ENCODE results near the gene MAOA. TPM values are rescaled to one million over a fixed set of nuclear protein-coding genes. Genes with fewer than 3 reads are reported as not detected.

MAOA gene
- total RNA-seq, 4 donors from 2014 or later, result 299 to 636 (median 361) TPM

DNA sequence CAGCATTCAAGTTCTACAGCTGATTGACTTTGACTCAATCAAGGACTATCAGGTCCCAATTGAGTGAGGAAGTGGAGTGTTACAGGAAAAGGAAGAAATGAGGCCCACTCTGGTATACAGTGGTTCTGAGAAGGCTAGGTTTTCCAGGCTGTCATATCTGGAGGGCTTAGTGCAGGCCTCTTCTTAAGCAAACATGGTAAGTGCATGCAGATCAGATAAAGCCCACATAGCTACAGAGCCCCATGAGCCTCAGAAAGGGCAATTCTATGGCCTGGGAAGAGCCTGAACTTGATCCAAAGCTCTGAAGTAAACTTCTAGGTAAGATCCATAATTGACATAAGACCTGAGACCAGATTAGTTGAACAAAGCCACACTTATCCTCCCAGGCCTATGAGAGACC, 29.0 kb upstream of the MAOA start:
- Histone ChIP-seq H3K4me1 (no peaks in the 10 kb centered on the region), H3K27ac (replicated peaks in 1 of 4) (no peak overlapping the region), H3K36me3 (no peaks in the 10 kb centered on the region), H3K27me3 (no peaks in the 10 kb centered on the region), H3K9me3 (no peaks in the 10 kb centered on the region), H3K4me3 (no peak overlapping the region)
- no peak for DNase-seq (ENCODE audit: extremely low spot score)
- intact Hi-C loops (cut with DNase I), result no loop called here
- TF ChIP-seq, protein P1, sequence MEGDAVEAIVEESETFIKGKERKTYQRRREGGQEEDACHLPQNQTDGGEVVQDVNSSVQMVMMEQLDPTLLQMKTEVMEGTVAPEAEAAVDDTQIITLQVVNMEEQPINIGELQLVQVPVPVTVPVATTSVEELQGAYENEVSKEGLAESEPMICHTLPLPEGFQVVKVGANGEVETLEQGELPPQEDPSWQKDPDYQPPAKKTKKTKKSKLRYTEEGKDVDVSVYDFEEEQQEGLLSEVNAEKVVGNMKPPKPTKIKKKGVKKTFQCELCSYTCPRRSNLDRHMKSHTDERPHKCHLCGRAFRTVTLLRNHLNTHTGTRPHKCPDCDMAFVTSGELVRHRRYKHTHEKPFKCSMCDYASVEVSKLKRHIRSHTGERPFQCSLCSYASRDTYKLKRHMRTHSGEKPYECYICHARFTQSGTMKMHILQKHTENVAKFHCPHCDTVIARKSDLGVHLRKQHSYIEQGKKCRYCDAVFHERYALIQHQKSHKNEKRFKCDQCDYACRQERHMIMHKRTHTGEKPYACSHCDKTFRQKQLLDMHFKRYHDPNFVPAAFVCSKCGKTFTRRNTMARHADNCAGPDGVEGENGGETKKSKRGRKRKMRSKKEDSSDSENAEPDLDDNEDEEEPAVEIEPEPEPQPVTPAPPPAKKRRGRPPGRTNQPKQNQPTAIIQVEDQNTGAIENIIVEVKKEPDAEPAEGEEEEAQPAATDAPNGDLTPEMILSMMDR (IDR thresholded peaks at IDR 0.05), result no peak
- TF ChIP-seq POLR2AphosphoS5 (IDR thresholded peaks at IDR 0.05), result no peak
- TF ChIP-seq POLR2A (IDR thresholded peaks at IDR 0.05; ENCODE audit: low read depth), result no peak
- no peak for TF ChIP-seq EP300 (IDR thresholded peaks at IDR 0.05)

DNA sequence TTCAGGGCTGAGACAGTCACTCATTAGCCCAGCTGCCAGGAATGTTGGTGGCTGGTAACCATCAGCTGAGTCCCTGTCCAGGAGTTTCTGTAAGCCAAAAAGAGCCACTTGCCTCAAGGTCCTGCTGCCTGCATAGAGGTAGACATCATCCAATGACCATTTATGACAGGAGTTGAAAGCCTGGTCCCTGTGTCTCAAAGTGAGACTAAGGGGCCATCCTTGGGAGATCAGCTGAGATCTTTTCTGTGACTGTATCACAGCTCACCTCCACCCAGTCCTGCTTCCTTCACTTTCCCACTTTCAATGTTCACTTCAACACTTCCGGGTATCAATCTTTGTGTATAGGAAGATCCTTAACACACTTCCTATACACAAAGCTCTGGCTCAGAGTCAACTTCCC, 28.4 kb upstream of the MAOA start:
- no peaks in the 10 kb centered on the region for H3K27me3 ChIP-seq
- intact Hi-C loops (cut with DNase I), result no loop called here
- TF ChIP-seq POLR2AphosphoS5 (IDR thresholded peaks at IDR 0.05), result no peak
- no peak for TF ChIP-seq EP300 (IDR thresholded peaks at IDR 0.05)
- TF ChIP-seq POLR2A (IDR thresholded peaks at IDR 0.05; ENCODE audit: low read depth), result no peak
- TF ChIP-seq, protein P1 (IDR thresholded peaks at IDR 0.05), result no peak
- DNase-seq (ENCODE audit: extremely low spot score), result no peak
- no peaks in the 10 kb centered on the region for H3K36me3 ChIP-seq
- no peaks in the 10 kb centered on the region for H3K4me1 ChIP-seq
- H3K4me3 ChIP-seq, result no peak overlapping the region
- no peak overlapping the region for H3K27ac ChIP-seq (replicated peaks in 1 of 4)
- H3K9me3 ChIP-seq, result no peaks in the 10 kb centered on the region
- 77% methylated on average over 1 of the region's 1 CpG for WGBS

DNA sequence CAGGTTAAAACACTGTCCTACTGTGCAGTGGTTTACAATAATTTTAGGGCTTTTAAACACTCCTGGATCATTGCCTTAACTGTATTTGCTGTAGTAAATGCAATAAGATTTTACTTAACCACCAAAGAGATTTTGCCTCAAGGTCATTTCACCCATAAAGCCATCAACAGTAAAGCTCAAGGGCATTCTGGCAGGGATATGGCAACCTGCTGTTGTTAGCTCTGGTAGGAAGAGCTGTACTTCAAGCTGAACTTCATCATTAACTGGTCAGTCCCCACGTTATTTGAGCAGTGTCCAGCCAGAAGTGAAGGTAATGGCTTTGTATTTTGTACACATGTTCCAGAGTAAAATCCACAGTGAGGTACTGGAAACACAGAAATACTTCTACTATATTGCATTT, 26.9 kb upstream of the MAOA start:
- intact Hi-C loops (cut with DNase I), result no loop called here
- no peaks in the 10 kb centered on the region for H3K36me3 ChIP-seq
- no peak for DNase-seq (ENCODE audit: extremely low spot score)
- H3K9me3 ChIP-seq, result no peaks in the 10 kb centered on the region
- 13% methylated on average over 1 of the region's 1 CpG for WGBS
- no peak overlapping the region for H3K4me3 ChIP-seq
- no peaks in the 10 kb centered on the region for H3K4me1 ChIP-seq
- no peaks in the 10 kb centered on the region for H3K27me3 ChIP-seq
- no peak overlapping the region for H3K27ac ChIP-seq (replicated peaks in 1 of 4)
- TF ChIP-seq EP300 (IDR thresholded peaks at IDR 0.05), result no peak
- TF ChIP-seq, protein P1 (IDR thresholded peaks at IDR 0.05), result no peak
- no peak for TF ChIP-seq POLR2A (IDR thresholded peaks at IDR 0.05; ENCODE audit: low read depth)
- no peak for TF ChIP-seq POLR2AphosphoS5 (IDR thresholded peaks at IDR 0.05)

DNA sequence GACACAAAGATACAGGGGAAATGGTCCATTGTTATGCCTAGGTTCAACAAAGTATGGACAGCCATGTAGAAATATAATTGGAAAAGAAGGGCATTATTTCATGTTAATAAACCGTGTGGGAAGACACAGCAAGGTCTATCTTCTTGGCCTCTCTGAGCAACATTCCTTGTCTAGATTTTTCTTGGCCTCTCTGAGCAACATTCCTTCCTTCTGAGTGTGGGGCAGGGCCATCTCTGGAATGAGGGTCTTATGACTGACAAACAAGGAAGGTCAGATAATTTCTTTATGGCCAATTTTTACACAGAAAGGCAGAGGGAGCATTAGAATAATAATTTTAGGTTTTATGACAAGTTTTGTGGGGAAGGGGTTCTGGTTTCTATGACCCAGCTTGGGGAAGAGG, 24.3 kb upstream of the MAOA start:
- Histone ChIP-seq H3K4me1 (no peaks in the 10 kb centered on the region), H3K27me3 (no peaks in the 10 kb centered on the region), H3K9me3 (no peaks in the 10 kb centered on the region), H3K36me3 (no peaks in the 10 kb centered on the region), H3K4me3 (no peak overlapping the region), H3K27ac (replicated peaks in 1 of 4) (no peak overlapping the region)
- 77% methylated on average over 1 of the region's 1 CpG for WGBS
- TF ChIP-seq EP300 (IDR thresholded peaks at IDR 0.05) (no peak), POLR2AphosphoS5 (IDR thresholded peaks at IDR 0.05) (no peak), POLR2A (IDR thresholded peaks at IDR 0.05; ENCODE audit: low read depth) (no peak)
- TF ChIP-seq, protein P1 (IDR thresholded peaks at IDR 0.05), result no peak
- DNase-seq (ENCODE audit: extremely low spot score), result no peak
- intact Hi-C loops (cut with DNase I), result no loop called here

DNA sequence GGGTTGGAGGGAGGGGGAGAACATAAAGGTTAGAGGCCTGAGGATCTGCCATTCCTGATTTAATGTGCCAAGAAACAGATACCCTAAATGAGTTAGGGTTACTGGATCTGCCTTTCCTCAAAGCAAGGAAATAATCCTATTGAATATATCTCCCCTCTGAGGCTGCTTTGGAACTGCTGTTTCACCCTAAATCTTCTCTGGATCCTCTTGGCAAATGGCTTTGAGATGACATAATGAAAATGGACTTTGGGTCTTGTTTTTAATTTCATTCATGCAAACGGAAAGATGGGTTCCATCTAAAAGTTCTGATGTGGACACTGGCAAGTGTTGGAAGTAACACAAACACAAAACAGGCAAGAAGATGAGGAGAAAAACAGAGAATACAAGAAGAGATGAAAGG, 23.0 kb upstream of the MAOA start:
- Histone ChIP-seq H3K36me3 (no peaks in the 10 kb centered on the region), H3K4me1 (no peaks in the 10 kb centered on the region), H3K27ac (replicated peaks in 1 of 4) (no peak overlapping the region), H3K27me3 (no peaks in the 10 kb centered on the region), H3K4me3 (no peak overlapping the region), H3K9me3 (no peaks in the 10 kb centered on the region)
- intact Hi-C loops (cut with DNase I), result no loop called here
- DNase-seq (ENCODE audit: extremely low spot score), result no peak
- WGBS, result 45% methylated on average over 1 of the region's 1 CpG
- TF ChIP-seq POLR2AphosphoS5 (IDR thresholded peaks at IDR 0.05), result no peak

Data from esophagus muscularis mucosa (tissue), 4 donors.